Activated CD8-positive, alpha-beta memory T cell treated with anti-CD3 and anti-CD28 coated beads for 1 hour (primary cell): Measurements from ENCODE around the gene TBC1D9.
"Not testable (repeated sequence)": the region's sequence is repeated elsewhere in the genome, so short reads cannot be mapped to it uniquely, and the experiment has no call there.

Experiments
- DNase-seq, 2 donors: peaks; one replicate each; pipeline ENCODE4 v3.0.0-alpha.2; 2020; ENCODE audit warnings: low read depth in 1 of 2; ENCODE audit errors: extremely low read depth in 1 of 2

TBC1D9 gene

DNA sequence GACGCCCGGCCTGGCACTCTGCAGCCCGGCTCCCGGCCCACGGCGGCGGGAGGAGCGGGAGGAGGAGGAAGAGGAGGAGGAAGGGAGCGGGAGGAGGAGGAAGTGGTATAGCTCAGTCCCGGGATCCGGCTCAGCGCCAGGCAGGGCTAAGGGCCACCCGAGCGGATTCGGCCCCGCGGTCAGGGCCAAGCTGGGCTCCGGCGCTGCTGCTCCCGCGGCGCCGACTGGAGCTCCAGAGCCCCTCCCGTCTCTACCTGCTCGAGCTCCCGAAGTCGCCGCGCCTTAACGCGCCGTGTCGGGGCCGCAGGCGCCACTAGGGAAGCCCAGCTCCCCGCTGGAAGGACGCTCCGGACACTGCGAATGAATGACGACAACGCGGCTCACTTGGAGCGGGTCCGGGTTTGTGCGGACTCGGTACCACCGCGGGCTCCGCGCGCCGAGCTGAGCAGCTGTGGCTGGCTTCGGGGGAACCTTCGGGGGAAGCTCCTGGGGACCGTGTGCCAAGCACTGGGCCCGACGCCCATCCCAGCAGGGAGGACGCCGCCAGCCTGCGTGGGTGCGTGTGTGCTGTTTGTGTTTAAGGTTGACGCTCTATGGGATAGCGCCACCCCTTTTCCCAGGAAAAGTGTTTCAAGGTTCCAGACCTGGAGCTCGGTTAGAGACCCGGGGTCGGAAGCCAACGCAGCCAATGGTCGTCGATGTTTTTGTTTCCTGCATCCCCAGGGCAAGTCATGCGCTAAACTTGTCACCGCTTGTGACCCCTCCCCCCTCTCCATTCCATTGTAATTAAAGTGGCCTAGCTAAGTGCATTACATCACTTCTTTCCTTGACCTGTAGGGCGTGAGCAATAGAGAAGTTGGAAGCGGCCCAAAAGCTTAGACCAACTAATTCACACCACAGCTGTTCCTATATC is at the start of gene TBC1D9:
Gene TBC1D9 (minus strand): TSS at position 67 of the 913 bp plus-strand sequence. CDS start 340 bp downstream, outside the sequence.
- DNase-seq = no peak

DNA sequence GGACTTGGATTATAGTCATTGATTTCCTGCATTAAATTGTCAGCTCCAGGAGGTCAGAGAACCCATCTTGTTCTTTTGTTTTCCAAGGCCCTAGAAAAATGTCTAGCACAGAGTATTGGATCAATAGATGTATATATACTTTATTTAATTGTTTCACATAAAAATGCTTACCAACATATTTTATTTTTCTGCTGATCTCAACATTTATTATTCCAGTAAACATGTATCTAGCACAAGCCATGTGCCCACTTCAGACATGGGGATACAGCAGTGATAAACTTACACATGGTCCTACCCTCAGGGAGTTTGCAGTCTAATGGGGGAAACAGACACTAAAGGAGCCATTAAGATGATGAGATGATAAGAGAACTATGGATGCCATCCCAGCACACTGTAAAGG is 49.1 kb upstream of the TBC1D9 start:
- no peak for DNase-seq

DNA sequence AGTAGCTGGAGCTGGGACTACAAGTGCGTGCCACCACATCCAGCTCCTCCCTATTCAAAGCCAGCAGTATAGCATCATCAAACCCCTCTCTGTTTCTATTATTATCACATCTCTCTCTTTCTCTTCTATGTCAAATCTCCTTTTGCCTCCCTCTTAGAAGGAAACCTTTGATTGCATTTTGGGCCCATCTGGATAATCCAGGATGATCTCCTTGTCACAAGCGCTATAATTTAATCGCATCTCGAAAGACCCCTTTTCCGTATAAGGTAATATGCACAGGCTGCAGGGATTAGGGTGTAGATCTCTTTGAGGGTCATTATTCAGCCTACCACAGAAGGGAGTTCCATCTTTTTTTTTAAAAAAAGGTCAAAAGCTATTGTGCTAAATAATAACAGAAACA is 46.4 kb upstream of the TBC1D9 start:
- DNase-seq = no peak

DNA sequence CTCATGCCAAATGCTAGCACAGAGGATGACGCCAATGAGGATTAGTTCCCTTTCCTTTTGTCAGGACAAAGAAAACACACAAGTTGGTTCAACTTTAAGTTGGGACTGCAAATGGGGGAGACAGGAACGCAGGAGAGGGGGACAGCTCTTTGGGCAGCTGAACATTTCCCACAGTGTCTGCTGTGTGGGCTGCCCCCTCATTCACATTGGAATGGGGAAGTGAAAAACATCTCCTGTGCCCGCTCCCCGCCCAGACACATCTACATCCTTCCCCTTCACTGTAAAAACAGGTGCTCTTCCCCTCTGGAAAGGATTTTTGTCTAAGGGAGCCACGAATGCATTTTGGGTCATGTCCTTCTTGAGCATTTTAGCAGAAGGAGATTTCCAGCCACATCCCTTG is 44.5 kb upstream of the TBC1D9 start:
- DNase-seq = no peak

DNA sequence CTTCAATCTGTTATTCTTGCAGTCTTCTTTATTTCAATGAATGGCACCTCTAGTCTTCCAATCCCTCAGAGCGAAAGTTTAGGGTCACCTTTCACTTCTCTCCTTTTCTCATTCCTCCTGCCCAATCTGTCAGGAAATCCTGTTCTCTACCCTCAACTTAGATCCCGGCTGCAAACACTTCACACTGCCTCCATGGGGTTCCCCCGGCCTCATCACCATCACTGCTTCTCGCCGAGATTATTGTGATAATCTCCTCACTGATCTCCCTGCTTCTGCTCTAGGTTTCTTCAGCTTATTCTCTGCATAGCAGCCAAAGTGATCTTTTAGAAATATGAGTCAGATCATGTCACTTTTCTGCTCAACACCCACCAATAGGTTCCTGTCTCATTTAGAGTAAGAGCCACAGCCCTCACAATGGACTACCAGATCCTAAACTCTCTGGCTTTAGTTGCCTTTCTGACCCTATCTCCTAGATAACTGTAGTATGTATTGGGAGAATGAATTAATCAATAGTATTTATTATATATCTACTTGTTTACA is 43.6 kb upstream of the TBC1D9 start:
- no peak for DNase-seq

DNA sequence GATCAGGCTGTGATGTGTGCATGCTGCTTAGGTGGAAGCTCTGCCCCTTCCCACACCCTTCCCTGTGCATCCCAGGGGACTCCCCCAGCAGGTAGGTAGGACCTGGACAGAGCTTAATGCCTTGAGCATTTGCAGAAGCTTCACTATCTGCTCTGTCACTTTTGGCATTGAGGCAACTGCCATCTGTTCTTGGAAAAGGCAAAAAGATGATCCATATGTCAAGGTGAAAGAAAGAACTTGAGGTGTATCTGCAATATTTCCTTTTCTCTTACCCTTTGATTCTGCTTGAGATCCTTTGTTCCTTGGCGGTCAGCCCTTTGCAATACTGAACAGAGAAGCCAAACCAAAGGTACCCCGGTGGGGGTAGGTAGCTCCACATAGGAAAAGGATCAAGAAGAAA is 37.1 kb upstream of the TBC1D9 start:
- DNase-seq = no peak

DNA sequence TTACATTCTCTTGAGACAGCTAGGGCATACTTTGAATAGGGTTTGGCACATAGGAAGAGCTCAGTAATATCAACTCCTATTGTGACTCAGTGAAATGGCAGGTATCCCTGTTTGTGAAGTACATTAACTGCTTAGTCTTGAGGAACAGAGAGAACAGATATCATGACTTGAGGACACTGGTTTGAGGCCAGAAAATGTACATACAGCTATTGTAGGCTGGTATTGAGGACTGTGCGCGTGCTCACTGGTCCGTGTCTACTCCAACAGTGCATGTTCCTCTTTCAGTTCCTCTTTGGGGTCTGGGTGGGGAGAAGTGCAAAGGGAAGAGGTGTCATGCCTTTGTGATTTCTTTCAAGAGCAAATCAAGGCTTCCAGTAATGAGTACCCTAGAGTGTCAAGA is 34.6 kb upstream of the TBC1D9 start:
- no peak for DNase-seq

DNA sequence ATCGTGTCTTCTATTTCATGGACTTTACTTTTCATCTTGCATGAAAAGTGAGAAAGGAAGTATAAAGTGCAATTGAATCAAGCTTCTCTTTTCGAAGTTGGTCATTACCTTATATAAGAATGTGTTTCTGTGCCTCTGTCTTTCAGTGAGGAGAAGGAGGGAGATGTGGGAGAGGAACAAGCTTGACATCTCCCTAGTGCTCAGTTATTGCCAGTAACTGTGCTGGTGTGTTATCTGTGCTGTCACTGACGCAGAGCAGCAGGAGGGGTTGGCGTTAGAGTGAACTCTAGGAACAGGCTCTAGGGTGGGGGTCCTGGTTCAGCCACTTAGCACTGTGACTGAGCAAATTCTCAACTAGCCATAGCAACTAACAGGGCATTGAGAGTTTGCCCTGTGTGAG is 34.0 kb upstream of the TBC1D9 start:
- no peak for DNase-seq

DNA sequence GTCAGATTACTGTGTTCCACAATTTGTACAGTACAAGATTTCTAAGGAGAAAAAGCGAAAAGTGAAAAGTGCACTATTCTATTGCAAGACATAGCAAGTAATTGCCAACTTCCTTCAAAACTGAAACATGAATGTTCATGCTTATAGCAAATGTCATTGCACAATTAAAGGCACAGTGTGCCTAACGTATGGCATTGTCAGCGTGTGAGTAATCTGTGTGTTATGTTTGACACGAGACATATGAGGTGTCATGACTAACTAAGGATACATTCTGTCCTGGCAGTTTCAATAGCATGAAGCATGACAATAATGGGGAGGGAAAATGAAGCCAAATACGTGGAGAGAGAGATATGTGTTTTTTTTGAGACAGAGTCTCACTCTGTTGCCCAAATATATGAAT is 33.6 kb upstream of the TBC1D9 start:
- no peak for DNase-seq

DNA sequence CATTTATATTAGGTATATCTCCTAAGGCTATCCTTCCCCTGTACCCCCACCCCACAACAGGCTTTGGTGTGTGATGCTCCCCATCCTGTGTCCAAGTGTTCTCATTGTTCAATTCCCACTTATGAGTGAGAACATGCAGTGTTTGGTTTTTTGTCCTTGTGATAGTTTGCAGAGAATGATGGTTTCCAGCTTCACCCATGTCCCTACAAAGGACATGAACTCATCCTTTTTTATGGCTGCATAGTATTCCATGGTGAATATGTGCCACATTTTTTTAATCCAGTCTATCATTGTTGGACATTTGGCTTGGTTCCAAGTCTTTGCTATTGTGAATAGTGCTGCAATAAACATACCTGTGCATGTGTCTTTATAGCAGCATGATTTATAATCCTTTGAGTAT is 26.6 kb upstream of the TBC1D9 start:
- DNase-seq = not testable (repeated sequence)

DNA sequence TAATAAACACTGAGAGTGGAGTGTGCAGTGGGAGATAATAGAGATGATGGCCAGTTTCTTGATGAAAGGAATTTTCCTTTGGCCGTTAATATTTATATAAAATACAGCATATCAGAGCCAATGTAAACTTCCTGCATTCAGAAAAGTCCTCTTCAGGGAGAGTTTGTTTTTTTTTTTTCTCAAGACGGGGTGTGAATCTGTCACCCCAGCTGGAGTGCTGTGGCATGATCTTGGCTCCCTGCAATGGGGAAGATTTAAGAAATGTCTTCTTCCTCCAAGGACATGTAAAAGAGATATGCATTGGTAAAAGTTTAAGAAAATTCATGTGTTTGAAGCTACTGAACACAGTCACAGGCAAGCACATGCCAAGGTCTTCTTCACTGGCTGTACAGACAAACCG is 25.4 kb upstream of the TBC1D9 start:
- no peak for DNase-seq

DNA sequence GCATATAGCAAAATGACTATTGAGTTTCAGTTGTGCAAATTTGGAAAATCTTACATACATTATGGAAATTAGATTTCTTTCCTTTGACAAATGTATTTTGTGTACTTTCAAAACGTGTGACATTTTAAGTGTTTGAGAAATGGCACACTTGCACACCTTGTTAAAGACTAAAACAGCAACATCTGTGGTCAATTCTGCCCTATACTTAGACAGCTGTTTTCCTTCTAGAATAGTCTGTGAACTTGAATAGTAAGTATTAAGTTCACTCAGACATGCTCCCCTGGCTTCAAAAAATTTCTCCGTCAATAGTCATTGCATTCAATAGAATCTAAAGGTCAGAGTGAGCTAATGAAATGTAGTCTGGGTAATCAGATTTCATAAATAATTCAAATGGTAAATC is 21.7 kb upstream of the TBC1D9 start:
- DNase-seq = no peak

DNA sequence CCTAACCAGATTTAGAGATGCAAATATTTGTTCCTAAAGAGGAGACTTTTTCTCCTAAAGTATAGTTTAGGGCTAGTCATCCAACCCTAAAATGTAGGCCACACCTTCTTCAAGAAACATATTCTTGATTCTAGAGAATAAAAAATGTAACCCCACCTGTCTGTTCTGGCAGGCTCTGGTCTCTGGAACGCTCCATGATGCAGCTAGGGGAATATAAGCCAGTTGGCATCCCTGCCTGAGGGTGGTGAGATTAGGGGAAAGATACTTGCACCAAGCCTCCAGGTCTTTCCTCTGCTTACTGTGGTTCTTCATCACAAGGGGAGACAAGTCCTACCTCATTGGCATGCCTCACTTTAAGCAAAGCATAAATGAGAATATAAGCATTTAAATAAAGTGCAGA is 21.2 kb upstream of the TBC1D9 start:
- DNase-seq = no peak

DNA sequence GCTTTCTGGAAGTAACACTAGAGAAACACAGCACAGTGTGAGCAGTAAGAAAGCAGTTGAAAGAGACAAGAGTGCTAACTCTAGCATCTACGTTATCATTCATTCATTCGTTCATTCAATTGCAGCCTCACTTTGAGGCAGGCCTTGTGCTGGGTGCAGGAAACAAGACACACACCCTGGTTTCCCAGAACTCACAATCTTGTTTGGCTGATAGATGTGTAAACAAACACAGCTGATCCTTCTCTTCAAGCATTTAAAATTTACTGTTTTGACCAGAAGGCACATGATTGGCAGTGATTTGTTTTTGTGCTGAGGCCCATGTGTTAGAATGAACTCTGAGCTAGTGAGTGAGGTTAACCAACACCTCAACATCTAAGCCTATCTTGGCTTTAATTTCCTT is 20.4 kb upstream of the TBC1D9 start:
- no peak for DNase-seq

DNA sequence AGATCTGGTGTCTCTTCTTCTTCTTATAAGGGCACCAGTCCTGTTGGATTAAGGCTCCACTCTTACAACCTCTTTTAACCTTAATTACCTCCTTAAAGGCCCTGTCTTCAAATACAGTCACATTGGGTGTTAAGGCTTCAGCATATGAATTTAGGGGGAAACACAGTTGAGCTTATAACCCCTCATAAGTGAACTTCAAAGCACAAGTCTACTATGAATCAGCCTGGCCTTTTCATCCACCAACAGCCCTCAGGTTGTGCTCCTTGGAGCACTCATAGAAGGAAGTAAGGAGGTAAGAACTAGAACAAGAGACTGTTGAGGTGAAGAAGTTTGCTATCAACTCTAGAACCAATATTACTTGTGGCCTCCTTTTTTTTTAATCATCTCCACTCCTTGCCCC is 18.8 kb upstream of the TBC1D9 start:
- no peak for DNase-seq

DNA sequence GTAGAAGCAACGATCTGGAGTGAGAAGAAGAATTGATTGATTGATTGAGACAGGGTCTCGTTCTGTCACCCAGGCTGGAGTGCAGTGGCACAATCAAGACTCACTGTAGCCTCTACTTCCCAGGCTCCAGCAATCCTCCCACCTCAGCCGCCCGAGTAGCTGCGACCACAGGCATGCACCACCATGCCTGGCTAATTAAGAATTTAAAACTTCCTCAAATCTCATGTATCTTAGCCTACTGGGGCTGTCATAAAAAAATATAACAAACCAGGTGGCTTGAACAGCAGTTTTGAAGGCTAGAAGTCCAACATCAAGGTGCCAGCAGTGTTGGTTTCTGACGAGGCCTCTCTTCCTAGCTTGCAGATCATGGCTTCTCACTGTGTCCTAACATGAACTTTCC is 18.3 kb upstream of the TBC1D9 start:
- no peak for DNase-seq

DNA sequence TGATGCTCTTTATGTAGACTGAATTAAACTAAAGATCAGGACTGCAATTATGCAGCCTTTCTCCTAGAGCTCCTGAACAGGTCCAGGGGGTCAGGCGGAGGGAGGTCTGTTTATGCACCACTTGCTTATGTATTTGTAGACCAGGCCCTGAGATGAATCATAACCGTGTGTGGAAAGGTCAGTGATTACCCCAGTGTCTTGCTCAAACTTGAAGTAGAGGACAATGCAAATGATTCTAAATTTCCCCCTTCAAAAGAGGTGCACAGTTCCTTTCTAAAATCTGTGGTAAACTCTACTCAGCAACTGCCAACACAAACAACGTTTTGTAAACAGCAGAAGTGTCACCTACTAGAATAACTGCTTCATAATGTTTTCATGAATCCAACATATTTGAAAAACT is 13.0 kb upstream of the TBC1D9 start:
- DNase-seq = no peak

DNA sequence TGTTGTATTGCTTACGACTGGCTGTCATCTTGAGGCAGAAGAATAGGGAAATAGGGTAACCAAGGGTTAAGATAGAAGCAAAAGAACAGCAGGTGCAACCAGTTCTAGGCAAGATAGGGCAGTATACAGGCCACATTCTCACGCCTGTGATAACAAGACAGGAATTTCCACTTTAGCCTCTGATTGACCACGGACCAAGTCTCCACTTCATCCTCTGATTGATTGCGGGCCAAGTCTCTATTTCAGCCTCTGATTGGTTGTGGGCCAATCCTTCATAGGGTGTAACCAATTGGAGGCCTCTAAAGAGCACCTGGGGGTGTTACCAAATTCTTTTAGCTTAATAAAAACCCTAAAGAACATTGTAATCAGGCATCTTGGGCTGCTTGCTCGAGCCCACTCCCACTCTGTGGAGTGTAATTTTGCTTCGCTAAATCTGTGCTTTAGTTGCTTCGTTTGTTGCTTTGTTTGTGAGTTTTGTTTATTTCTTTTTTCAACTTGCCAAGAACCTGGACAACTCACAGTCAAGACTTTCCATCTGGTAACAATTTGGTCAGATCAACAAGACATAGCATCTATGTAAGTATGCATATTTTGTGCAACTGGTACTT is 8.7 kb upstream of the TBC1D9 start:
- no peak for DNase-seq

DNA sequence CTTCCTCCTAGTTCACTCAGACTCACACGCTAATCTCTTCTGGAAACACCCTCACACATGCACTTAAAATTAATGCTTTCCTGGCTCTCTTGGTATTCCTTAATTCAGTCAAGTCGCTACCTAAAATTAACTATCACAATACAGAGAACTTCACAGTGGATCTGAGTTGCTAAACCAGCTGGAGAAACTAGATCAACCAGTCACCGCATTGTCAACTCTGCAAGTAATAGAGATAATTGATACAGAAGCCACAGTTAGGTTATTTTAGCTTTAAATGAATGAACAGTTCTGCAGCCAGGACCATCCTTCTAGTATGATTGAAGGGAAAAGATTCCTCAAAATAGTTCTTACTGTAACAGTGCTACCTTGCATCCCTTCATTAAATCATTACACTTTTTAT is 6.0 kb upstream of the TBC1D9 start:
- no peak for DNase-seq

DNA sequence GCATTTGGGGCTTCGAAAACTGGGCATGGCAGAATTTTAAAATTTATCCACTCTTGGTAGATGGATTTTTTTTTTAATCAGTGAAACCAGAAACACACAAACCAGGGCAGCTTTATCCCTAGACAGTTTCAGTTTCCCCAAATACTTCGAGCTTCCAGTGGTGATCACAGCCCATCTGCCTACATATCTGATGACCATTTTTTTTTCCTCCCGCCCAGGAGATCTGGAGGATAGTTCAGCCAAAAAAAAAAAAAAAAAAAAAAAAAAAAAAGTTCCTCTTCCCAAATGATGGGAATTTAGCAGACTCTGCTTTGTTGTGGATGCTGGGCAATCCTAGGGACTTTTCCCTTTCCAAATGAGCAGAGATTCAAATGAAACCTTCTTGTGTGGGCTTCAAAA is 1.0 kb upstream of the TBC1D9 start:
- DNase-seq = no peak

DNA sequence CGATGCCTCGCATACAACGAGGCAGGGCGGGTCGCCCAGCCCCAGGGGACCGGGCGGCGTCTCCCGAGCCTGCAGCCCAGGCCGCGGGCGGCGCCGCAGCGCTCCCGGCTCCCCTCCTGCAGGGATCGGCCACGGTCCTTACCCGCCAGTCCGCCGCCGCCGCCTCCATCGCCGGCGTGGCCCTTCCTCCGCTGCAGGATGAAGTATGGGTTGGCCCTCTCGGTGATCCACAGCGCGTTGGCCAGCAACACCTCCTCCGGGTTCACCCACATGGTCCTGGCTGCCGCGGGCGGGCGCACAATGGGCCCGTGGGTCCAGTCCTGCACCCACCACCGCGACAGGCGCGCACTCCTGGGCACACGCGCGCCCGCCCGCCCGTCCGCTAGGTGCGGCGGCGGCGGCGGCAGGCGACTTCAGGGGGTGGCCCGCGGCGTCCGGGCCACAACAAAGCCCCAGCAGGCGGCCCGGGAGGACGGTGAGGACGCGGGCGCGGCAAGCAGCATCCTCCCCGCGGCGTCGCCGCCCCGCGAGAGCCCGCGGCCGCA is 339 bp downstream of the TBC1D9 start:
- no peak for DNase-seq
